ENCODE results near the gene ME1. TPM values are rescaled to one million over a fixed set of nuclear protein-coding genes. Genes with fewer than 3 reads are reported as not detected.
A peak's percentile ranks its signal among the peaks of the same experiment; 100 is the strongest.
"Not testable (repeated sequence)": the region's sequence is repeated elsewhere in the genome, so short reads cannot be mapped to it uniquely, and the experiment has no call there.

Gene ME1
- total RNA-seq, 1 donor from 2014 or later: 2.6 TPM

- peak overlapping the region in 1 of 3 donors; percentile 86 for H3K9ac ChIP-seq (ENCODE audit: low read depth in 1 of 3, low read length in 3 of 3)
- not testable (repeated sequence) for H3K27me3 ChIP-seq (ENCODE audit: control insufficient read depth in 3 of 3, insufficient read depth in 3 of 3, low read length in 3 of 3); H3K27ac ChIP-seq (ENCODE audit: low read depth, low read length); H3K9me3 ChIP-seq (ENCODE audit: control insufficient read depth in 3 of 3, low read length in 3 of 3)
- peak overlapping the region; percentile 94 to 99 (median 94) for H3K4me3 ChIP-seq (ENCODE audit: low read length in 3 of 3)
- peaks cover 0 to 13% (median 10%) of the 10 kb centered on the region in 3 donors for H3K36me3 ChIP-seq (ENCODE audit: control insufficient read depth in 3 of 3, insufficient read depth in 3 of 3, low read length in 3 of 3)
- peaks cover 4 to 15% (median 10%) of the 10 kb centered on the region in 3 donors for H3K4me1 ChIP-seq (ENCODE audit: control insufficient read depth in 3 of 3, insufficient read depth in 3 of 3, low read length in 3 of 3)
Measured at GRCh38 chr6:83191974-83192373, 238.9 kb downstream of the ME1 start.

GRCh38 chr6:83190626-83191025 lies 240.2 kb downstream of the ME1 start:
- Histone ChIP-seq H3K27ac (ENCODE audit: low read depth, low read length) (no peak overlapping the region), H3K9me3 (ENCODE audit: control insufficient read depth in 3 of 3, low read length in 3 of 3) (no peaks in the 10 kb centered on the region), H3K4me1 (ENCODE audit: control insufficient read depth in 3 of 3, insufficient read depth in 3 of 3, low read length in 3 of 3) (peaks cover 4 to 15% (median 10%) of the 10 kb centered on the region in 3 donors), H3K9ac (ENCODE audit: low read depth in 1 of 3, low read length in 3 of 3) (no peak overlapping the region), H3K4me3 (ENCODE audit: low read length in 3 of 3) (no peak overlapping the region), H3K36me3 (ENCODE audit: control insufficient read depth in 3 of 3, insufficient read depth in 3 of 3, low read length in 3 of 3) (peaks cover 4 to 19% (median 8%) of the 10 kb centered on the region in 3 donors), H3K27me3 (ENCODE audit: control insufficient read depth in 3 of 3, insufficient read depth in 3 of 3, low read length in 3 of 3) (no peaks in the 10 kb centered on the region)

- no peaks in the 10 kb centered on the region for H3K27me3 ChIP-seq (ENCODE audit: control insufficient read depth in 3 of 3, insufficient read depth in 3 of 3, low read length in 3 of 3)
- peaks cover 7 to 22% (median 8%) of the 10 kb centered on the region in 3 donors for H3K36me3 ChIP-seq (ENCODE audit: control insufficient read depth in 3 of 3, insufficient read depth in 3 of 3, low read length in 3 of 3)
- H3K4me3 ChIP-seq (ENCODE audit: low read length in 3 of 3): no peak overlapping the region
- H3K9ac ChIP-seq (ENCODE audit: low read depth in 1 of 3, low read length in 3 of 3): no peak overlapping the region
- H3K27ac ChIP-seq (ENCODE audit: low read depth, low read length): no peak overlapping the region
- no peaks in the 10 kb centered on the region for H3K9me3 ChIP-seq (ENCODE audit: control insufficient read depth in 3 of 3, low read length in 3 of 3)
- peaks cover 0 to 10% (median 3%) of the 10 kb centered on the region in 3 donors for H3K4me1 ChIP-seq (ENCODE audit: control insufficient read depth in 3 of 3, insufficient read depth in 3 of 3, low read length in 3 of 3)
Measured at GRCh38 chr6:83188501-83188900, 242.3 kb downstream of the ME1 start.

GRCh38 chr6:83185096-83185495 lies 245.8 kb downstream of the ME1 start:
- Histone ChIP-seq H3K4me3 (ENCODE audit: low read length in 3 of 3) (no peak overlapping the region), H3K9ac (ENCODE audit: low read depth in 1 of 3, low read length in 3 of 3) (no peak overlapping the region), H3K27ac (ENCODE audit: low read depth, low read length) (no peak overlapping the region), H3K9me3 (ENCODE audit: control insufficient read depth in 3 of 3, low read length in 3 of 3) (no peaks in the 10 kb centered on the region), H3K4me1 (ENCODE audit: control insufficient read depth in 3 of 3, insufficient read depth in 3 of 3, low read length in 3 of 3) (no peaks in the 10 kb centered on the region), H3K36me3 (ENCODE audit: control insufficient read depth in 3 of 3, insufficient read depth in 3 of 3, low read length in 3 of 3) (peaks cover 12 to 37% (median 23%) of the 10 kb centered on the region in 3 donors), H3K27me3 (ENCODE audit: control insufficient read depth in 3 of 3, insufficient read depth in 3 of 3, low read length in 3 of 3) (no peaks in the 10 kb centered on the region)

GRCh38 chr6:83183082-83183828 lies 247.6 kb downstream of the ME1 start:
- Histone ChIP-seq H3K4me3 (ENCODE audit: low read length in 3 of 3) (no peak overlapping the region), H3K27ac (ENCODE audit: low read depth, low read length) (peak overlapping the region; percentile 8), H3K36me3 (ENCODE audit: control insufficient read depth in 3 of 3, insufficient read depth in 3 of 3, low read length in 3 of 3) (peaks cover 12 to 36% (median 33%) of the 10 kb centered on the region in 3 donors), H3K9ac (ENCODE audit: low read depth in 1 of 3, low read length in 3 of 3) (no peak overlapping the region), H3K27me3 (ENCODE audit: control insufficient read depth in 3 of 3, insufficient read depth in 3 of 3, low read length in 3 of 3) (no peaks in the 10 kb centered on the region), H3K4me1 (ENCODE audit: control insufficient read depth in 3 of 3, insufficient read depth in 3 of 3, low read length in 3 of 3) (no peaks in the 10 kb centered on the region), H3K9me3 (ENCODE audit: control insufficient read depth in 3 of 3, low read length in 3 of 3) (no peaks in the 10 kb centered on the region)

GRCh38 chr6:83182114-83182513 lies 248.7 kb downstream of the ME1 start:
- H3K4me1 ChIP-seq (ENCODE audit: control insufficient read depth in 3 of 3, insufficient read depth in 3 of 3, low read length in 3 of 3): no peaks in the 10 kb centered on the region
- no peak overlapping the region for H3K9ac ChIP-seq (ENCODE audit: low read depth in 1 of 3, low read length in 3 of 3)
- no peaks in the 10 kb centered on the region for H3K9me3 ChIP-seq (ENCODE audit: control insufficient read depth in 3 of 3, low read length in 3 of 3)
- H3K4me3 ChIP-seq (ENCODE audit: low read length in 3 of 3): no peak overlapping the region
- H3K27me3 ChIP-seq (ENCODE audit: control insufficient read depth in 3 of 3, insufficient read depth in 3 of 3, low read length in 3 of 3): no peaks in the 10 kb centered on the region
- H3K27ac ChIP-seq (ENCODE audit: low read depth, low read length): no peak overlapping the region
- peaks cover 12 to 47% (median 36%) of the 10 kb centered on the region in 3 donors for H3K36me3 ChIP-seq (ENCODE audit: control insufficient read depth in 3 of 3, insufficient read depth in 3 of 3, low read length in 3 of 3)

- Histone ChIP-seq H3K27me3 (ENCODE audit: control insufficient read depth in 3 of 3, insufficient read depth in 3 of 3, low read length in 3 of 3) (no peaks in the 10 kb centered on the region), H3K4me1 (ENCODE audit: control insufficient read depth in 3 of 3, insufficient read depth in 3 of 3, low read length in 3 of 3) (no peaks in the 10 kb centered on the region), H3K9me3 (ENCODE audit: control insufficient read depth in 3 of 3, low read length in 3 of 3) (no peaks in the 10 kb centered on the region), H3K4me3 (ENCODE audit: low read length in 3 of 3) (no peak overlapping the region), H3K36me3 (ENCODE audit: control insufficient read depth in 3 of 3, insufficient read depth in 3 of 3, low read length in 3 of 3) (peaks cover 8 to 44% (median 37%) of the 10 kb centered on the region in 3 donors), H3K27ac (ENCODE audit: low read depth, low read length) (no peak overlapping the region), H3K9ac (ENCODE audit: low read depth in 1 of 3, low read length in 3 of 3) (no peak overlapping the region)
Measured at GRCh38 chr6:83180426-83180950, 250.4 kb downstream of the ME1 start.

- no peak overlapping the region for H3K27ac ChIP-seq (ENCODE audit: low read depth, low read length)
- no peaks in the 10 kb centered on the region for H3K4me1 ChIP-seq (ENCODE audit: control insufficient read depth in 3 of 3, insufficient read depth in 3 of 3, low read length in 3 of 3)
- no peaks in the 10 kb centered on the region for H3K9me3 ChIP-seq (ENCODE audit: control insufficient read depth in 3 of 3, low read length in 3 of 3)
- no peak overlapping the region for H3K9ac ChIP-seq (ENCODE audit: low read depth in 1 of 3, low read length in 3 of 3)
- no peak overlapping the region for H3K4me3 ChIP-seq (ENCODE audit: low read length in 3 of 3)
- no peaks in the 10 kb centered on the region for H3K27me3 ChIP-seq (ENCODE audit: control insufficient read depth in 3 of 3, insufficient read depth in 3 of 3, low read length in 3 of 3)
- peaks cover 11 to 58% (median 46%) of the 10 kb centered on the region in 3 donors for H3K36me3 ChIP-seq (ENCODE audit: control insufficient read depth in 3 of 3, insufficient read depth in 3 of 3, low read length in 3 of 3)
Measured at GRCh38 chr6:83176246-83176645, 254.6 kb downstream of the ME1 start.

- H3K9ac ChIP-seq (ENCODE audit: low read depth in 1 of 3, low read length in 3 of 3): no peak overlapping the region
- no peak overlapping the region for H3K27ac ChIP-seq (ENCODE audit: low read depth, low read length)
- H3K36me3 ChIP-seq (ENCODE audit: control insufficient read depth in 3 of 3, insufficient read depth in 3 of 3, low read length in 3 of 3): peaks cover 29 to 81% (median 51%) of the 10 kb centered on the region in 3 donors
- no peak overlapping the region for H3K4me3 ChIP-seq (ENCODE audit: low read length in 3 of 3)
- no peaks in the 10 kb centered on the region for H3K27me3 ChIP-seq (ENCODE audit: control insufficient read depth in 3 of 3, insufficient read depth in 3 of 3, low read length in 3 of 3)
- no peaks in the 10 kb centered on the region for H3K4me1 ChIP-seq (ENCODE audit: control insufficient read depth in 3 of 3, insufficient read depth in 3 of 3, low read length in 3 of 3)
- no peaks in the 10 kb centered on the region for H3K9me3 ChIP-seq (ENCODE audit: control insufficient read depth in 3 of 3, low read length in 3 of 3)
Measured at GRCh38 chr6:83169511-83169910, 261.3 kb downstream of the ME1 start.

GRCh38 chr6:83169106-83169505 lies 261.7 kb downstream of the ME1 start:
- Histone ChIP-seq H3K9ac (ENCODE audit: low read depth in 1 of 3, low read length in 3 of 3) (no peak overlapping the region), H3K27me3 (ENCODE audit: control insufficient read depth in 3 of 3, insufficient read depth in 3 of 3, low read length in 3 of 3) (no peaks in the 10 kb centered on the region), H3K9me3 (ENCODE audit: control insufficient read depth in 3 of 3, low read length in 3 of 3) (no peaks in the 10 kb centered on the region), H3K36me3 (ENCODE audit: control insufficient read depth in 3 of 3, insufficient read depth in 3 of 3, low read length in 3 of 3) (peaks cover 29 to 82% (median 51%) of the 10 kb centered on the region in 3 donors), H3K4me3 (ENCODE audit: low read length in 3 of 3) (no peak overlapping the region), H3K4me1 (ENCODE audit: control insufficient read depth in 3 of 3, insufficient read depth in 3 of 3, low read length in 3 of 3) (no peaks in the 10 kb centered on the region), H3K27ac (ENCODE audit: low read depth, low read length) (no peak overlapping the region)
